Karpas-422 (cell line): ENCODE data around the gene SIPA1L3. TPM values are rescaled to one million over a fixed set of nuclear protein-coding genes. Genes with fewer than 3 reads are reported as not detected.

Experiments used
- DNase-seq: peaks from one replicate; pipeline ENCODE4 v3.0.0-alpha.2; 2015
- H2AFZ ChIP-seq: fragments of 200-600 bp; sonication (generic); 2 replicates; pipeline ENCODE4 v1.6.1; 2014; ENCODE audit warnings: antibody characterized with exemption, low read length, mixed read lengths
- H3K27ac ChIP-seq: fragments of 200-600 bp; sonication (generic); 2 replicates; pipeline ENCODE4 v1.5.1; 2014; ENCODE audit warnings: mild to moderate bottlenecking, low read length, moderate library complexity
- H3K27me3 ChIP-seq: fragments of 200-600 bp; sonication (generic); 2 replicates; pipeline ENCODE4 v1.6.1; 2014; ENCODE audit warnings: low read length, mixed read lengths
- H3K36me3 ChIP-seq: fragments of 200-600 bp; sonication (generic); 2 replicates; pipeline ENCODE4 v1.6.1; 2014; ENCODE audit warnings: low read length, mixed read lengths; ENCODE audit not compliant: insufficient read depth
- H3K4me1 ChIP-seq: fragments of 200-600 bp; sonication (generic); 2 replicates; pipeline ENCODE4 v1.6.1; 2014; ENCODE audit warnings: mild to moderate bottlenecking, low read length, mixed read lengths
- H3K4me2 ChIP-seq: fragments of 200-600 bp; sonication (generic); 2 replicates; pipeline ENCODE4 v1.6.1; 2014; ENCODE audit warnings: low read length, low read depth, mild to moderate bottlenecking; ENCODE audit not compliant: poor library complexity, severe bottlenecking
- H3K4me3 ChIP-seq: fragments of 200-600 bp; sonication (generic); 2 replicates; pipeline ENCODE4 v1.5.1; 2014; ENCODE audit warnings: mild to moderate bottlenecking, antibody characterized with exemption, low read length, mixed read lengths
- H3K79me2 ChIP-seq: fragments of 200-600 bp; sonication (generic); 2 replicates; pipeline ENCODE4 v1.6.1; 2014; ENCODE audit warnings: mild to moderate bottlenecking, low read length, mixed read lengths
- H3K9ac ChIP-seq: fragments of 200-600 bp; sonication (generic); 2 replicates; pipeline ENCODE4 v1.6.0; 2014; ENCODE audit warnings: low read length
- H3K9me2 ChIP-seq: fragments of 200-600 bp; sonication (generic), shearing (Covaris generic); replicated peaks from 2 replicates; pipeline ENCODE4 v1.6.0; 2014; ENCODE audit warnings: mild to moderate bottlenecking, low read length, moderate library complexity; ENCODE audit not compliant: insufficient read depth
- H3K9me3 ChIP-seq: fragments of 300-700, 200-600 bp; sonication (generic); 2 replicates; pipeline ENCODE4 v1.6.1; 2014; ENCODE audit warnings: low read length, mixed read lengths
- H4K20me1 ChIP-seq: fragments of 200-600 bp; sonication (generic); 2 replicates; pipeline ENCODE4 v1.6.1; 2014; ENCODE audit warnings: mild to moderate bottlenecking, antibody characterized with exemption, low read length, low read depth; ENCODE audit not compliant: insufficient read depth
- total RNA-seq: library from RNA; depleted of rRNA; stranded (reverse); fragments of >200 nt; shearing (Covaris generic); gene quantifications from 2 replicates; pipeline ENCODE4 v1.2.3, GENCODE V29; 2014; ENCODE audit warnings: low replicate concordance

SIPA1L3 gene
- total RNA-seq, 1 experiment from 2014 or later = 88.1 TPM

GRCh38 chr19:37943480-37943879 is 36.5 kb downstream of the SIPA1L3 start:
- no peak overlapping the region for H2AFZ ChIP-seq
- peaks cover 98% of the 10 kb centered on the region for H3K79me2 ChIP-seq
- H3K4me2 ChIP-seq = no peak overlapping the region
- peaks cover 25% of the 10 kb centered on the region; the same call in 1 of the 2 replicates for H3K36me3 ChIP-seq
- H3K9me3 ChIP-seq = no peaks in the 10 kb centered on the region
- H3K27ac ChIP-seq = no peak overlapping the region
- H3K9ac ChIP-seq = no peak overlapping the region
- H4K20me1 ChIP-seq = peaks cover 3% of the 10 kb centered on the region; the same call in 1 of the 2 replicates
- no peaks in the 10 kb centered on the region for H3K27me3 ChIP-seq
- DNase-seq = no peak
- no peaks in the 10 kb centered on the region for H3K9me2 ChIP-seq
- H3K4me1 ChIP-seq = peaks cover 13% of the 10 kb centered on the region
- no peak overlapping the region for H3K4me3 ChIP-seq

DNA sequence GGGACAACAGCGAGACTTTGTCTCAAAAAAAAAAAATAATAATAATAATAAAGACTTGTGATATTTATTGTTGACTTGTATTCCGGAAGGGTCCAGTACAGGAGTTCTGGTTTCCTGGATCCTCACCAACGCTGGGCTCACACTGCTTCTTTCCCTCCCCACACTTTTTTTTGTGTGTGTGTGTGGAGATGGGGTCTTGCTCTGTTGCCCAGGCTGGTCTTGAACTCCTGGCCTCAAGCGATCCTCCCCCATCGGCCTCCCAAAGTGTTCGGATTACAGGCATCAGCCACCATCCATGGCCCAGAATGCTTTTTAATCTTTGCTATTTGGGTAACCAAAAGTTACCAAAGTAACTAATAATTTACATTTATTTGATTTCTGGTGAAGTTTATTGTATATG is 39.1 kb downstream of the SIPA1L3 start:
- H3K79me2 ChIP-seq = peaks cover 98% of the 10 kb centered on the region
- no peak overlapping the region for H3K4me2 ChIP-seq
- no peak overlapping the region for H3K4me3 ChIP-seq
- H3K27ac ChIP-seq = no peak overlapping the region
- no peaks in the 10 kb centered on the region for H3K9me2 ChIP-seq
- DNase-seq = no peak
- H4K20me1 ChIP-seq = peaks cover 3% of the 10 kb centered on the region; the same call in 1 of the 2 replicates
- no peaks in the 10 kb centered on the region for H3K9me3 ChIP-seq
- no peaks in the 10 kb centered on the region for H3K27me3 ChIP-seq
- H3K9ac ChIP-seq = no peak overlapping the region
- peaks cover 14% of the 10 kb centered on the region for H3K4me1 ChIP-seq
- H3K36me3 ChIP-seq = peaks cover 27% of the 10 kb centered on the region; the same call in 1 of the 2 replicates
- no peak overlapping the region for H2AFZ ChIP-seq

DNA sequence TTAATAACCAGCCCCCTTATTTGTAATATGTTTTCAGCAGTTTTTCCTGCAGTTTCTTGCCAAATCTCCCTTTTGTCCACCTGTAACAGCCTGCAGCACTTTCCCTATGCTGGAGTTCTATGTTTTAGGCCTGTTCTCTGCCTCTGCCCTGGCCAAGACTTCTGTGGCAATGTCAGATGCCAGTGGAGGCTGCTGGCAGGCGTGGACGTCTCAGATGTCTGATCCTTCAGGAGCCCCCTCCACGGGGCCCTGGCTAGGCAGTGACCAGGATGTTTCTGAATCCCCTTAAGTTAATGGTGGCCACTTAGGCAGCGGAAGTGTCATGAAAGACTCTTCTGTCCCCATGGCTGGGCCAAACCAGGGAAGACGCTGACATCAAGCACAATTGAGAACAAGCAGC is 40.8 kb downstream of the SIPA1L3 start:
- Histone ChIP-seq H3K9me2 (no peaks in the 10 kb centered on the region), H3K79me2 (peaks cover 97% of the 10 kb centered on the region), H3K36me3 (peaks cover 19% of the 10 kb centered on the region; the same call in 1 of the 2 replicates), H2AFZ (no peak overlapping the region), H3K27ac (no peak overlapping the region), H3K9ac (no peak overlapping the region), H3K9me3 (no peaks in the 10 kb centered on the region), H3K27me3 (no peaks in the 10 kb centered on the region), H3K4me2 (no peak overlapping the region), H3K4me3 (no peak overlapping the region), H4K20me1 (peaks cover 3% of the 10 kb centered on the region; the same call in 1 of the 2 replicates), H3K4me1 (peaks cover 22% of the 10 kb centered on the region)
- DNase-seq = no peak

- Histone ChIP-seq H3K4me2 (no peak overlapping the region), H3K27ac (no peak overlapping the region), H3K9me3 (no peaks in the 10 kb centered on the region), H3K79me2 (peaks cover 97% of the 10 kb centered on the region), H3K9ac (no peak overlapping the region), H4K20me1 (peaks cover 3% of the 10 kb centered on the region; the same call in 1 of the 2 replicates), H2AFZ (no peak overlapping the region), H3K4me3 (no peak overlapping the region), H3K36me3 (peaks cover 16% of the 10 kb centered on the region; the same call in 1 of the 2 replicates), H3K27me3 (no peaks in the 10 kb centered on the region), H3K4me1 (peaks cover 24% of the 10 kb centered on the region), H3K9me2 (no peaks in the 10 kb centered on the region)
- no peak for DNase-seq
These were observed 41.4 kb downstream of the SIPA1L3 start for GRCh38 chr19:37948362-37948761.

DNA sequence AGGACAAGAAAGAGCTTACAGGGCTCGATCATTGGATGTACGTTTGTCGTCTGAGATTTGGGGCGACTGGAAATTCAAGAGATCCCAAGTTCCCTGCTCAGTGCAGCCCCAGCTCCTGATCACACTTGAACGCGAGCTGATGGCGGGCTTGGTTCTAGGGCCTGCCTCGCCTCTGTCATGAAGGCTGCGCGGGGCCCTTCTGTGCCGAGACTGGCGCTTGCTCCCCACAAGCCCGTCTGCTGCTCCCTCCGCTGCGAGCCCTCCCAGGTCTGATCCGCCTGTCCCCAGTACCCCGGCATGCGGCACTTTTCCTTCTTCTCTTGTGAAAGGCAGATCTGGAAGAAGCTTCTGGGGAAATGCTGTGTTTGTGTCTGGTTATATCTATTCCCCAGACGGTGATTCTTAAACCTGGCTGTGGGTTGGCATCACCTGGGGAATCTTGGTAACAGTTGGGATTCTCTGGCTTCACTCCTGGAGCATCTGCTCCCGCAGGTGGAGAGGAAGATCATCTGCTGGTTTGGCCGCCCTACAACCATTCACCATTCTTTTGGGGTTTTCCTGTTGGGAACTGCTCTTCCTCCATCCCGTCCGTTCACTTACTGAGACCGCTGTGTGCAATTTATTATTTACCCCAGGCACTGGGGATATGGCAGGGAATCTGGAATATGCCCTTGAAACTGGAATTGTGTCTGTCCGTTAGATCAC is 43.6 kb downstream of the SIPA1L3 start:
- Histone ChIP-seq H3K79me2 (peaks cover 95% of the 10 kb centered on the region), H3K4me1 (peaks cover 24% of the 10 kb centered on the region), H3K4me3 (no peak overlapping the region), H4K20me1 (peaks cover 3% of the 10 kb centered on the region; the same call in 1 of the 2 replicates), H3K27me3 (no peaks in the 10 kb centered on the region), H3K9me3 (no peaks in the 10 kb centered on the region), H2AFZ (no peak overlapping the region), H3K9me2 (no peaks in the 10 kb centered on the region), H3K36me3 (peaks cover 14% of the 10 kb centered on the region), H3K27ac (peak overlapping the region; percentile 54), H3K9ac (no peak overlapping the region), H3K4me2 (no peak overlapping the region)
- DNase-seq = no peak

DNA sequence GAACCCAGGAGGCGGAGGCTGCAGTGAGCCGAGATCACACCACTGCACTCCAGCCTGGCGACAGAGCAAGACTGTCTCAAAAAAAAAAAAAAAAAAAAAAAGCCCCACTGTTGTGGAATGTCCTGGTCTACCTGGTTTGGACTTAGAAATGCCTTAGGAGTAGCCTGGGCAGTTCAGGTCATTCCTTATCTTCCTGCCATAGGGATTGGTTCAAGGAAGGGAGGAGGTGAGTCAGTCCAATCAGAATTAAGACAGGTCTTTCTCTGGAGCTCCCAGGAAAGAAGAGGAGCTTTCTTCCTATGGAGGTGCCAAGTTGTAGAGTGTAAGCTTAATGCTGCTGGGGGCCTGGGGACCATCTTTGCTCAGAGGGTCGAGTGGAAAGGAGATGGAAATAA is 44.8 kb downstream of the SIPA1L3 start:
- no peaks in the 10 kb centered on the region for H3K9me2 ChIP-seq
- no peak overlapping the region for H3K4me2 ChIP-seq
- H3K27ac ChIP-seq = 0 out of 2 replicates have a peak overlapping the region, but pooled peaks have one; percentile 54
- peaks cover 13% of the 10 kb centered on the region for H3K36me3 ChIP-seq
- peaks cover 1% of the 10 kb centered on the region; the same call in 1 of the 2 replicates for H4K20me1 ChIP-seq
- H3K4me3 ChIP-seq = no peak overlapping the region
- no peak overlapping the region for H2AFZ ChIP-seq
- DNase-seq = no peak
- peaks cover 96% of the 10 kb centered on the region for H3K79me2 ChIP-seq
- H3K9me3 ChIP-seq = no peaks in the 10 kb centered on the region
- no peaks in the 10 kb centered on the region for H3K27me3 ChIP-seq
- H3K4me1 ChIP-seq = peaks cover 24% of the 10 kb centered on the region
- no peak overlapping the region for H3K9ac ChIP-seq

DNA sequence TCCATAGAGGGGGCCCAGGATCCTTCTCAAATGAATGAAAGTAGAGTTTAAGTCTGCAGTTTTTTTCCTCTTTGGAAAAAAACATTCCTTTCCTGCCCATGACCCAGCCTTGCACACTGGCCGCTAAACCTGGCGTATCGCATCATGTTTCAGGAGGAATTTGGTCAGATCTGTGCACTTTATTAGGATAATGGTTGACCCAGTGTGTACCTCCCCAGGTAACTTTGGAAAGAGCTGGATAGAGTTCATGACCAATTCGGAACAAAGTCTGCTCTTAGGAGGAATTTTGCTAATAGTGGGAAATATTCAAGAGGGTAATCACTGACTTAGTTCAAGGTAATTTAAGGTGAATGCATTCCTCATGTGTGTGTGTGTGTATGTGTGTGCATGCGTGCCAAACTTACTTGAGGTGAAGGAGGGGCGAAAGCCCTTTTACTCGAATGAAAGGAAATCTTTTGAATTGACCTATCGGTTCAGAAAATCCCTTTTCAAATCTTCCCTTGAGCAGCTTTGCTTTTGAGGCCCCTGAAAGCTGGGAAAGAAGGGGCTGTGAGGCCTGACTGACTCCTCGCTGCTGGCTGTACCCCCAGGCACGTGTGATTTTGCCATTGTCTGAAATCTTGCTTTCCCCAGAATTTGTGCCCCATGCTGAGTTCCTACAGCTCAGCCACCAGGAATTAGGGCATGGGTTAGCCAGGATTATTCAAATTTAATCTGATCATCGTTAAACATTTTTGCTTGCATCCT is 46.3 kb downstream of the SIPA1L3 start:
- Histone ChIP-seq H3K9ac (no peak overlapping the region), H3K4me2 (no peak overlapping the region), H3K4me1 (peaks cover 26% of the 10 kb centered on the region), H2AFZ (no peak overlapping the region), H3K4me3 (no peak overlapping the region), H3K79me2 (peaks cover 96% of the 10 kb centered on the region), H3K27ac (peak overlapping the region; percentile 18; the same call in 1 of the 2 replicates), H4K20me1 (no peaks in the 10 kb centered on the region), H3K9me3 (peaks cover 6% of the 10 kb centered on the region; the same call in 1 of the 2 replicates), H3K36me3 (peaks cover 23% of the 10 kb centered on the region), H3K27me3 (no peaks in the 10 kb centered on the region), H3K9me2 (no peaks in the 10 kb centered on the region)
- no peak for DNase-seq

DNA sequence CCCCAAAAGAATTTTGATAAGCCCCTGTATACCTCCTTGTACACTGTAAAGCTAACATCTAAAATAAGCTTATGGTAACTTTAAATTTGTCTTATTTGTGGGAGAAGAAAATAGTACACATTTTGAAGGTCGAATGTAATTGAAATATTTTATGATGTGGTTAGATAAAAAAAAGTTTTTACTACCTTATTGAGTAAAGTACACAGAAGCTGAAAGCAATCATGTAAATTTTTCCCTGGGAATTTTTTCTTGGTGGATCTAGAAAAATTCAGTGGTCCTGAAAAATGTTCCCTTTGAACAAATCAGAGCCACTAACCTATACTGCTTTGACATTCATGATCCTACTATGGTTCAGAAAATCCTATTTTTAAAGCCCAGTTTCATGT is 46.9 kb downstream of the SIPA1L3 start:
- Histone ChIP-seq H3K27ac (peak overlapping the region; percentile 18; the same call in 1 of the 2 replicates), H3K79me2 (peaks cover 96% of the 10 kb centered on the region), H3K4me2 (no peak overlapping the region)

More for the DNA sequence above, 46.9 kb downstream of the SIPA1L3 start:
- no peaks in the 10 kb centered on the region for H3K9me2 ChIP-seq
- no peak overlapping the region for H3K4me3 ChIP-seq
- peaks cover 31% of the 10 kb centered on the region for H3K4me1 ChIP-seq
- no peaks in the 10 kb centered on the region for H3K27me3 ChIP-seq
- no peaks in the 10 kb centered on the region for H4K20me1 ChIP-seq
- peaks cover 21% of the 10 kb centered on the region for H3K36me3 ChIP-seq
- H2AFZ ChIP-seq = no peak overlapping the region
- DNase-seq = no peak
- H3K9me3 ChIP-seq = peaks cover 6% of the 10 kb centered on the region; the same call in 1 of the 2 replicates
- H3K9ac ChIP-seq = no peak overlapping the region
